Mesothelial cell of epicardium (in vitro differentiated cells): Measurements from ENCODE around the gene BIN1. TPM values are rescaled to one million over a fixed set of nuclear protein-coding genes. Genes with fewer than 3 reads are reported as not detected.

Experiments
- DNase-seq, 2 experiments: peaks; one replicate each; pipeline ENCODE4 v3.0.0; 2021; ENCODE audit warnings: low spot score in 2 of 2; ENCODE audit not compliant: unreplicated experiment in 2 of 2
- H3K27ac Mint-ChIP-seq: 2 replicates; pipeline ENCODE4 v1.8.0; 2021; ENCODE audit warnings: mixed read lengths
- H3K27me3 Mint-ChIP-seq: 2 replicates; pipeline ENCODE4 v1.8.0; 2021; ENCODE audit warnings: low read depth, mixed read lengths
- H3K36me3 Mint-ChIP-seq: 2 replicates; pipeline ENCODE4 v1.8.0; 2021; ENCODE audit warnings: mixed read lengths
- H3K4me1 Mint-ChIP-seq: 2 replicates; pipeline ENCODE4 v1.8.0; 2021; ENCODE audit warnings: mixed read lengths
- H3K4me3 Mint-ChIP-seq: 2 replicates; pipeline ENCODE4 v1.8.0; 2021; ENCODE audit warnings: mild to moderate bottlenecking, moderate library complexity, mixed read lengths
- H3K9me3 Mint-ChIP-seq: 2 replicates; pipeline ENCODE4 v1.8.0; 2021; ENCODE audit warnings: mixed read lengths
- total RNA-seq: library from RNA; stranded (reverse); gene quantifications from 3 replicates; pipeline ENCODE4 v1.2.1, GENCODE V29; 2021
- TF ChIP-seq, protein P1 (sequence below): fragments of 200-600 bp; sonication (generic); IDR thresholded peaks from one replicate; pipeline ENCODE4 v1.5.0; 2021; ENCODE audit warnings: antibody characterized with exemption; ENCODE audit not compliant: unreplicated experiment

BIN1 gene
- total RNA-seq, 1 donor from 2014 or later, result 45.7 TPM

- H3K27me3 Mint-ChIP-seq, result no peaks in the 10 kb centered on the region
- H3K27ac Mint-ChIP-seq, result no peak overlapping the region
- H3K4me3 Mint-ChIP-seq, result no peak overlapping the region
- DNase-seq, result no peak
- peaks cover 1% of the 10 kb centered on the region for H3K36me3 Mint-ChIP-seq
- H3K4me1 Mint-ChIP-seq, result peaks cover 2% of the 10 kb centered on the region
- no peaks in the 10 kb centered on the region for H3K9me3 Mint-ChIP-seq
- TF ChIP-seq, protein P1, sequence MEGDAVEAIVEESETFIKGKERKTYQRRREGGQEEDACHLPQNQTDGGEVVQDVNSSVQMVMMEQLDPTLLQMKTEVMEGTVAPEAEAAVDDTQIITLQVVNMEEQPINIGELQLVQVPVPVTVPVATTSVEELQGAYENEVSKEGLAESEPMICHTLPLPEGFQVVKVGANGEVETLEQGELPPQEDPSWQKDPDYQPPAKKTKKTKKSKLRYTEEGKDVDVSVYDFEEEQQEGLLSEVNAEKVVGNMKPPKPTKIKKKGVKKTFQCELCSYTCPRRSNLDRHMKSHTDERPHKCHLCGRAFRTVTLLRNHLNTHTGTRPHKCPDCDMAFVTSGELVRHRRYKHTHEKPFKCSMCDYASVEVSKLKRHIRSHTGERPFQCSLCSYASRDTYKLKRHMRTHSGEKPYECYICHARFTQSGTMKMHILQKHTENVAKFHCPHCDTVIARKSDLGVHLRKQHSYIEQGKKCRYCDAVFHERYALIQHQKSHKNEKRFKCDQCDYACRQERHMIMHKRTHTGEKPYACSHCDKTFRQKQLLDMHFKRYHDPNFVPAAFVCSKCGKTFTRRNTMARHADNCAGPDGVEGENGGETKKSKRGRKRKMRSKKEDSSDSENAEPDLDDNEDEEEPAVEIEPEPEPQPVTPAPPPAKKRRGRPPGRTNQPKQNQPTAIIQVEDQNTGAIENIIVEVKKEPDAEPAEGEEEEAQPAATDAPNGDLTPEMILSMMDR, result no peak
These were observed 60.4 kb downstream of the BIN1 start for GRCh38 chr2:127046579-127046978.

GRCh38 chr2:127045792-127046501 is 61.0 kb downstream of the BIN1 start:
- TF ChIP-seq, protein P1, result no peak
- Mint-ChIP-seq H3K9me3 (no peaks in the 10 kb centered on the region), H3K4me1 (peaks cover 2% of the 10 kb centered on the region), H3K27ac (no peak overlapping the region), H3K27me3 (no peaks in the 10 kb centered on the region), H3K4me3 (no peak overlapping the region), H3K36me3 (peaks cover 1% of the 10 kb centered on the region)
- DNase-seq, result peak in 1 of 2 experiments; percentile 34

DNA sequence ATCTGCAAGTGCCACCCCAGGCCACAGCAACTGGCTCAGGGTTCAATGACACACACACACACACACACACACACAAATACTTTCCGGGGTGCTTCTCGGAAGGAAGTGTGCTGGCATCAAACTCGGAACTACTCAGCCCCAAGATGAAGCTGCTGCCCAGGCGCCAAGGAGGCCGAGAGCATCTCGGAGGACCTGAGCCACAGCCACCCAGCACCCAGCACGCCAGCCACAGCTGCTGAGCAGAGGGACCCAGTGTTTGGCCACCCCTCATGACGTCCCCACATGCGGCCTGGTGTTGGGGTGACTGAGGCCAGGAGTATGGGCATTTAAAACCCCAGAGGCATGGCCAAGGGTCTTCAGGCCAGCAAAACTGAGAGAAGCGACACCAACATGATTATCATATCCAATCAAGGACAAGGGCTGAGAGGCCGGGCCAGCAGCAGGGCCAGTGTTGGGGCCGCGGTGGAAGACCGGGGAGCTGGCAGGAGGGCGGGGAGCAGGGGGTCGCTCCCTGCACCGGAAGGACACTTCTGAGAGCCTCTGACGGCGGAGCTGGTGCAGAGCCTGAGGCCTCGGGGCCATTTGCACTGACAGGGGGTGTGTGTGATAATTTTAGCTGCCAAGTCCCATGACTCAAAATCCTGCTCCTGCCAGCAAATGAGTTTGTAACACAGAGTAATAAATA is 61.8 kb downstream of the BIN1 start:
- TF ChIP-seq, protein P1, result no peak
- H3K27me3 Mint-ChIP-seq, result no peaks in the 10 kb centered on the region
- H3K4me3 Mint-ChIP-seq, result no peak overlapping the region
- H3K4me1 Mint-ChIP-seq, result peaks cover 2% of the 10 kb centered on the region
- peaks cover 1% of the 10 kb centered on the region for H3K36me3 Mint-ChIP-seq
- H3K27ac Mint-ChIP-seq, result peak overlapping the region; percentile 38
- peak in 1 of 2 experiments; percentile 29 for DNase-seq
- no peaks in the 10 kb centered on the region for H3K9me3 Mint-ChIP-seq

GRCh38 chr2:127044165-127044718 is 62.7 kb downstream of the BIN1 start:
- H3K4me1 Mint-ChIP-seq, result no peaks in the 10 kb centered on the region
- H3K27ac Mint-ChIP-seq, result no peak overlapping the region
- no peak overlapping the region for H3K4me3 Mint-ChIP-seq
- H3K36me3 Mint-ChIP-seq, result peaks cover 1% of the 10 kb centered on the region
- no peaks in the 10 kb centered on the region for H3K9me3 Mint-ChIP-seq
- TF ChIP-seq, protein P1, result no peak
- no peak for DNase-seq
- H3K27me3 Mint-ChIP-seq, result no peaks in the 10 kb centered on the region

DNA sequence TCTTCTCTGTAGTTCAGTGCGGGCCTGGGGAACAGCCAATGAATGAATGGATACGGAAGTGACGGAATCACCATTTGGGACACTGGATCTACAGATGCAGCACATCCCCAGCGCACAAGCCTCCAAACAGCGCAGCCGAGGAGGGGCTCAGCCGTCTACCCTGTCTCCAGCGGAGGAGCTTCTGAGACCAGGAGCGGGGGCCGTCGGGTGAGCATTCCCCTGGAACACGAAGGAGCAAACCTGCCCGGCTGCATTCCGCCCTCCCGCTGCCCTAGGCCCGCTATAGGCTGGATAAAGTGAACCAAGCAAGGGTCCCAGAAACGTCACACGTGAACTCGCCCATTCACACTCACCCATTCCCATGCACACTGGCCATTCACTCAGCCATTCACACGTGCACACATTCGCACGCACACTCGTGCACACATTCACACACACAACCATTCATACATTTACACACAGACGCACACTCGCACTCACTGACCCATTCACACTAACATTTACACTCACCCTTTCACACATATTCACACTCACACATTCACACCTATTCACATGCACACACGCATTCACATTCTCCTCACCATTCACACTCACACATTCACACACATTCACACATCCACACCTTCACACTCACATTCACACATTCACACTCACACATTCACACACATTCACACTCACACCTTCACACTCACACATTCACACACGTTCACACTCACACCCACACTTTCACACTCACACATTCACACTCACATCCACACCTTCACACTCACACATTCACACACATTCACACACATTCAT is 63.4 kb downstream of the BIN1 start:
- H3K4me1 Mint-ChIP-seq, result no peaks in the 10 kb centered on the region
- H3K27me3 Mint-ChIP-seq, result no peaks in the 10 kb centered on the region
- TF ChIP-seq, protein P1, result no peak
- no peaks in the 10 kb centered on the region for H3K9me3 Mint-ChIP-seq
- peaks cover 1% of the 10 kb centered on the region for H3K36me3 Mint-ChIP-seq
- peak in 1 of 2 experiments; percentile 50 for DNase-seq
- H3K27ac Mint-ChIP-seq, result no peak overlapping the region
- H3K4me3 Mint-ChIP-seq, result no peak overlapping the region
